HG02840 (cell line): ENCODE measurements around the gene AMZ1.
"Not testable (repeated sequence)": the region's sequence is repeated elsewhere in the genome, so short reads cannot be mapped to it uniquely, and the experiment has no call there.

ENCODE experiments used
- ATAC-seq: cut with Tn5 transposase; IDR thresholded peaks from one replicate; pipeline ENCODE4 v1.9.1; 2021; ENCODE audit warnings: mild to moderate bottlenecking, moderate library complexity, moderate number of reproducible peaks; ENCODE audit not compliant: unreplicated experiment, low FRiP score

AMZ1 gene

GRCh38 chr7:2724453-2725177 is 36.6 kb downstream of the AMZ1 start:
- ATAC-seq = no peak

- no peak for ATAC-seq
These were observed 37.4 kb downstream of the AMZ1 start for GRCh38 chr7:2725178-2726105.

GRCh38 chr7:2726316-2727018 is 38.5 kb downstream of the AMZ1 start:
- ATAC-seq = no peak

DNA sequence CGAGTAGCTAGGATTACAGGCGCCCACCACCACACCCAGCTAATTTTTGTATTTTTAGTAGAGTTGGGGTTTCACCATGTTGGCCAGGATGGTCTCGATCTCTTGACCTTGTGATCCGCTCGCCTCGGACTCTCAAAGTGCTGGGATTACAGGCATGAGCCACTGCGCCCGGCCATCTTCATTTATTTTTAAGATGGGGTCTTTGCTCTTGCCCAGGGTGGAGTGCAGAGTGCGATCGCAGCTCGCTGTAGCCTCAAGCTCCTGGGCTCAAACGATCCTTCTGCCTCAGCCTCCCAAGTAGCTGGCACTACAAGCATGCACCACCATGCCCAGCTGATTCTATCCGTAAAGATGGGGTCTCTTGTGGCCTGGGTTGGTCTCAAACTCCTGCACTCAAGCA is 39.2 kb downstream of the AMZ1 start:
- not testable (repeated sequence) for ATAC-seq

DNA sequence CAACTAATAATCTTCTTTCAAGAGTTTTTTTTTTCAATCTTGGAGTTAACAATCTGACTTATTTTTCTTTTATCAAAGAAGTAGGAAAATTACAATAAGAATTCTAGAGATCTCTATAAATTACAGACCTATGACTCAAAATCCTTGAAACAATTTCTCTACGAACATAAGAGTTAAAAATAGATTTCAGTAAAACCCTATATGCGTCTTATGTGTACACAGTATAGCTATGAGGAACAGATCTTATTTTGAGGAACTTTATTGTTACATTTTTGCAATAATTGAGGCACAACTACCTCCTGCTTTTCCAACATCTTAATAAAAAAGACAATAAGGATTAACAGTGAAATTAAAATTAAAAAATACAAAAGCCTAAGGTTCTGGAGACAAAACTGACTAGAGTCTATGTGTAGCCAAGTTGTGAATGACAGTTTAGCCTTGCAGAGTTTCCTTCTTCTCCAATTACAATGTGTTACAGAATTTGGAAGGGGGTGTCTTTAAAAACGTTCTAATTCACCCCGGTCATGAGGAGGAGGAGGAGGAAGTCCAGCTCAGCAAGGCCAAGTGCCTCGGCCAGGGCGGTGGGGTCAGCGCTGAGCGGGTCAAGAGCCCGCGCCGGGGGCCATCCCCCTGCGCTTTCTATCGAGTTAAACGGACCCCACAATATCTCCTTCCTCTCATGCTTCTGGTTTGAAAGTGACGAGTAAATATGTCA is 40.5 kb downstream of the AMZ1 start:
- no peak for ATAC-seq

- no peak for ATAC-seq
These were observed 41.3 kb downstream of the AMZ1 start for GRCh38 chr7:2729031-2729892.

- no peak for ATAC-seq
These were observed 42.1 kb downstream of the AMZ1 start for GRCh38 chr7:2729893-2730716.

GRCh38 chr7:2730846-2731770 is 43.1 kb downstream of the AMZ1 start:
- no peak for ATAC-seq

GRCh38 chr7:2732388-2732787 is 44.4 kb downstream of the AMZ1 start:
- ATAC-seq = no peak

DNA sequence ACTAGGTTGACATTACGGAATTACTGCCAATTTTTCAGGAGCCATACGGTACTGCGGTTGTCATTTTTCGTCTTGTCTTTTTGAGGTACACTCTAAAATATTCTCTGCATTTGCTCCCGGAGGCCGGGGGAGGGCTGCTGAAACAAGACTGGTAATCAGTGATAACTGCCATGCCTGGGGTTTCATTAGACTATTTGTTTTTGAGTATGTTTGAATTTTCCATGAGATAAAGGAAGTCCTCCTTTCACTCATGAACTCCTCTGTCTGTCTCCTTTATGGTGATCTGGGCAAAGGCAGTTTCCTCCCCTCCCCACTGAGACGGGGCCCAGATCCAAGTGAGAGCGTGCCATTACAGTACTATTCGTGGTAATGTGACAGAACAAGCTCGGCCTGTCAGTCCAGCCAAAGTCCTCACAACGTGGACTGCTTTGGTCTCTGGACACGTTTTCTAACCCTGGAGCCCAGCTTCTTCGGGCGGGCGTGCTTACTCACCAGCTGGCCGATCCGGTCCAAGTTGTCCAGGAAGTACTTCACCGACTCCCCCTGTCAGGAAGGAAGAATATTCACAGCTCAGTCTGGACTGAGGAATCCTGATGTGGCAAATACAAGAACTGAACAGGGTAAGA is 45.1 kb downstream of the AMZ1 start:
- ATAC-seq = no peak

DNA sequence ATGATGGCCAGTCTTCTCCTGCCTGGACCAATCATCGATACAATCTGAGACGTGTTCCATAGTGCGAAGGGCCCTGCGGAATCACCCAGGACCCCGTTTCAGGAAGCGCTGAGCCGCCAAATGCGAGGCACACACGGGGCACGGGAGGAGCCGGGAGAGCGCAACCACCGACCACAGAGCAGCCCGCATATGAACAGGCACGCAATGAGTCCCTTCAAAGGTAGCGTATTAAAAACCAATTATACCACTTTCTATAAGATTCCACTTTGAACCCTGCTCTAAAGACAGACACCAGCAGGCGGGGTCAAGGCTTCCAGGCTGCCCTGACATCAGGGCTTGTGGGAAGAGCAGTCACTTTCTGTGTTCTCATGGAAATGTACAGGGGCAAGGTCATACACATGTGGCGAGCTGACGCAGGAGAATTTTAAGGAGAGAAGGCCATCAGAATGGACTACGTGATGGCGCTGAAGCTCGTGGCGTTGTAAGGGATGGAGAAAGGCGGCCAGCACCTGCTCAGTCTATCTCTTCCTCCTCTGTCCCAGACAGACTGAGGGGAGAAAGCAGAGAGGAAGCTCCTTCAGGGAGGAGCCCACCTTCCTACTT is 46.2 kb downstream of the AMZ1 start:
- ATAC-seq = no peak

DNA sequence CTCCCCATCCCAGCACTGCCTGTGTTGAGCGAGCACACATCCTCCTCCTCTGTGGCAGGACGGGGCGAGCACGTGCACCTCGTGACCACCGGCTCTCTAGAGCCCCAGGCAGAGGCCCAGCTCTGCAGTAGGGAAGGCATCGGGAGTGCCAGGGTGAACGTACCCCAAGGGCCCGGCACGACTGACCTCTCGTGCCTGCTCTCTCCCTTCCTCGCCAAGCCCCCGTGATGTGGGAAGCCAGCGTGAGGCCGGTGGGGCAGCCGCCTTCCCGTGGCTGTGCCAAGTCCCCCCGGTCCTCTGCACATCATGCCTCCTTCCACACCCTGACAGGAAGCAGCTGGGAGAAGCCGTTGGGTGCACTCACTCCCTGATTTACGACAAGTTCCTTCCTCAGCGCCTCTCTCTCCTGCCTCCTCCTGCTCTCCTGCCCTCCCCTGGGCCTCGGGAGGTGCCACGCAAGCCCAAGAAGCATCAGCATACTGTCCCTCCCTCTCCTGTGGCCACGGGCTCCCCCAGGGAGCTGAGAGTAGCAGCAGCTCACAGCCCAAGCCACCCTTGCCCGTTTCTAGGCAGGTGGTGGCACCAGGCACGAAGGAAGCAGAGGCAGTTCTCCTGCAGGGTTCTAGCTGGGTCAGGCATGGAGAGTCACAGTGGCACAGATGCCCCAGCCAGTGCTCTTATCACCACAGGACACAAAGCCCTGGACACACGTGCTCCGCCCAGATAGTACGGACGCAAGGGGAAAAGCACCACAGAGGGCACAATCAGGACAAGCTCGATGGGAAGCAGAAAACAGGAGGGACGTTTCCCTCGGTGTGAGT is 47.0 kb downstream of the AMZ1 start:
- no peak for ATAC-seq

GRCh38 chr7:2735744-2736143 is 47.7 kb downstream of the AMZ1 start:
- ATAC-seq = no peak

DNA sequence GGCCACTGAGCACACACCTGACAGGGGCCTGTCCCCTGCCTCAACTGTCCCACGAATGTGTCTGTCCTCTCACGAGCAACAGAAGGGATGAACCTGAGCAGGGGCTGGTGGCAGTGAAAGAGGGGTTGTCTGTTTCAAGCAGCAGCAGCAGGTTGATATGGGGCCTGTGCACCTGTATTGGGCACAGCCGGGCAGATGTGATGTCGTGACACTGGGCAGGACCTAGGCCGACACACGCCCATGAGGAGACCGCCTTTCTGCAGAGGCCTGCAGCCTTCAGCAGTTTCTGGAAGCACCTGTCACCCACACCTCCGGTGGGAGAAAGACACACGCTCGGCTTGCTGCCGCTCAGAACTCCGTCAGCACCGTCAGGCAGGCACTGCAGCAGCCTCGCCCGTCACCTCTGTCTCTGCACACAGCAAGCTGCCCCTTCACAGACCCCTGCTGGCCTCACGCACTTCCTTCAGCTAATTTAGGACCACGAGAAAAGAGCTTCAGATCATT is 48.5 kb downstream of the AMZ1 start:
- no peak for ATAC-seq

DNA sequence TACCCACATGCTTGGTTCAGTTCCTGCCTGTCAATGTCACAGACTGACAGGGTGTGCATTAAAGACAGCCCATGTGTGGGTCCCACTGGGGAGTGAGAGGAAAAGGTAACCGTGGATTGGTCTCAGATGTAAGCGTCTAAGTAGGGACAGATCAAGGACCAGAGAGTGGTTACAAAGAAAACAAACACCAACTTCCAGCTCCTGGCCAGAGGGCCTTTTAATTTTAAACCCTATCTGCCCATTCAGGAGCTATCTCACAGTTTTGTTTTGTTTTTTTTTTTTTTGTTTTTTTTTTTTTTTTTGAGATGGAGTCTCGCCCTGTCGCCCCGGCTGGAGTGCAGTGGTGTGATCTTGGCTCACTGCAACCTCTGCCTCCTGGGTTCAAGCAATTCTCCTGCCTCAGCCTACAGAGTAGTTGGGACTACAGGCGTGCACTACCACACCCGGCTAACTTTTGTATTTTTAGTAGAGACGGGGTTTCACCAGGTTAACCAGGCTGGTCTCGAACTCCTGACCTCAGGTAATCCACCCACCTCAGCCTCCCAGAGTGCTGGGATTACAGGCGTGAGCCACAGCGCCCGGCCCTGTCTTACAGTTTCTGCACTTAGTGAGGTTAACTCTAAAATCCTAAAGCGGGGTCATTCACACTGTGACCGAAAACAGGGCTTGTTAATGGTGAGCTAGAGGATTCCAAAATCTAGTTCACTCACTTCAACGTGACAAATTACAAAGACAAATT is 49.2 kb downstream of the AMZ1 start:
- ATAC-seq = not testable (repeated sequence)
